ENCODE data around the gene EPHA8.

GRCh38 chr1:22529901-22530621, 33.2 kb upstream of the EPHA8 start:
- no peak for TF ChIP-seq POLR2A (IDR thresholded peaks at IDR 0.05; ENCODE audit: extremely low read depth, insufficient read length)
- TF ChIP-seq, protein P1, sequence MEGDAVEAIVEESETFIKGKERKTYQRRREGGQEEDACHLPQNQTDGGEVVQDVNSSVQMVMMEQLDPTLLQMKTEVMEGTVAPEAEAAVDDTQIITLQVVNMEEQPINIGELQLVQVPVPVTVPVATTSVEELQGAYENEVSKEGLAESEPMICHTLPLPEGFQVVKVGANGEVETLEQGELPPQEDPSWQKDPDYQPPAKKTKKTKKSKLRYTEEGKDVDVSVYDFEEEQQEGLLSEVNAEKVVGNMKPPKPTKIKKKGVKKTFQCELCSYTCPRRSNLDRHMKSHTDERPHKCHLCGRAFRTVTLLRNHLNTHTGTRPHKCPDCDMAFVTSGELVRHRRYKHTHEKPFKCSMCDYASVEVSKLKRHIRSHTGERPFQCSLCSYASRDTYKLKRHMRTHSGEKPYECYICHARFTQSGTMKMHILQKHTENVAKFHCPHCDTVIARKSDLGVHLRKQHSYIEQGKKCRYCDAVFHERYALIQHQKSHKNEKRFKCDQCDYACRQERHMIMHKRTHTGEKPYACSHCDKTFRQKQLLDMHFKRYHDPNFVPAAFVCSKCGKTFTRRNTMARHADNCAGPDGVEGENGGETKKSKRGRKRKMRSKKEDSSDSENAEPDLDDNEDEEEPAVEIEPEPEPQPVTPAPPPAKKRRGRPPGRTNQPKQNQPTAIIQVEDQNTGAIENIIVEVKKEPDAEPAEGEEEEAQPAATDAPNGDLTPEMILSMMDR (IDR thresholded peaks at IDR 0.05; ENCODE audit: low read depth, low read length) = no peak

Data from NB4 (cell line).